ENCODE data around the gene ULBP3. TPM values are rescaled to one million over a fixed set of nuclear protein-coding genes. Genes with fewer than 3 reads are reported as not detected.
"Not testable (repeated sequence)": the region's sequence is repeated elsewhere in the genome, so short reads cannot be mapped to it uniquely, and the experiment has no call there.

Gene ULBP3
- total RNA-seq, 1 experiment from 2014 or later: 18.4 TPM

DNA sequence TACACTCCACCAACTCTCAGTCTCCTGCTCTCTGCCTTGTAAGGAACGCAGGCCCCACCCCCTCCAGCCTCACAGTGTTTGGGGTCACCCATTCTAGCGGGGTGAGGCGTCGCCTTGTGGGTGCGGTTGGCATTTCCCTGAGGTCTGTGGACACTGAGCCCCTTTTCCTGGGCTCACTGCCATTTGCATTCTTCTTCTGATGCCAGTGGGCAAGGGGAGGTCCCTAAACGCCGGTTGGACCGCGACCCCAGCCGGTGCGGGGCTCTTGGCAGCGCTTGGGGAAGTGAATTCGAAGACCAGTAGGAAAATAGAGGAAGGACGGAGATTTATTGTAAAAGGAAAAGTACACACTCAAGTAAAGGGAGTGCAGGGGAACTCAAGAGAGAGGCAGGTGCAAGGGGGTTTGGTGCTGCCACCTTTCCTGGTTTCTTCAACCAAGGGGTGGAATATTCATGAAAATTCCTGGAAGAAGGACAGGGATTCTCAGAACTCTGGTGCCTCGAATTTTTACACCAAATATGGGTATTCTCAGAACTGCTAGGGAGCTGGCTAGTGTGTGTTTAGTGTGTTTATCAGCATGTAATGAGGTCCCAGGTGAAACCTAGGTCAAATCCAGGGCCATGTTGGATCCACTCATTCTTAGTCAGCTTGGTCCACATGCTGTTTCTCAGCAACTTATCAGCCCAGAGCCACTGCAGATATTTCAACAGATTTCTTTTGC, 53.5 kb downstream of the ULBP3 start:
- H3K4me2 ChIP-seq (ENCODE audit: low read length); BruUV-seq (replicated peaks); H3K9ac ChIP-seq (ENCODE audit: low read length); CTCF ChIA-PET; DNase-seq (ENCODE audit: low read depth, low spot score); H3K9me3 ChIP-seq (ENCODE audit: control insufficient read depth in 1 of 2, insufficient read depth in 1 of 2, low read depth in 1 of 2, low read length in 2 of 2); H2AFZ ChIP-seq (ENCODE audit: low read depth, low read length, poor library complexity, severe bottlenecking); ATAC-seq; H3K27me3 ChIP-seq (ENCODE audit: insufficient read depth, low read length); H3K36me3 ChIP-seq (ENCODE audit: control insufficient read depth in 1 of 2, insufficient read depth in 2 of 2, low read length in 2 of 2); H3K4me1 ChIP-seq (ENCODE audit: control insufficient read depth in 1 of 2, insufficient read depth in 2 of 2, low read length in 2 of 2); RAD21 ChIA-PET (ENCODE audit: low non-redundant PET in 1 of 2, low total read pairs in 2 of 2, uncharacterized antibody in 2 of 2, unreplicated experiment in 2 of 2); H4K20me1 ChIP-seq (ENCODE audit: insufficient read depth); H3K4me3 ChIP-seq (replicated peaks in 1 of 2; ENCODE audit: low read depth in 1 of 2, low read length in 2 of 2); H3K27ac ChIP-seq (ENCODE audit: low read depth, low read length); H3K79me2 ChIP-seq (ENCODE audit: insufficient read depth, low read length); H3K9me2 ChIP-seq (ENCODE audit: insufficient read depth); POLR2A ChIA-PET: not testable (repeated sequence)
- intact Hi-C loops (cut with micrococcal nuclease): loop anchor here (2.0 to 5.0 kb wide), 3 partner anchors 81 to 293 kb away; no protein-coding TSS in a partner anchor

DNA sequence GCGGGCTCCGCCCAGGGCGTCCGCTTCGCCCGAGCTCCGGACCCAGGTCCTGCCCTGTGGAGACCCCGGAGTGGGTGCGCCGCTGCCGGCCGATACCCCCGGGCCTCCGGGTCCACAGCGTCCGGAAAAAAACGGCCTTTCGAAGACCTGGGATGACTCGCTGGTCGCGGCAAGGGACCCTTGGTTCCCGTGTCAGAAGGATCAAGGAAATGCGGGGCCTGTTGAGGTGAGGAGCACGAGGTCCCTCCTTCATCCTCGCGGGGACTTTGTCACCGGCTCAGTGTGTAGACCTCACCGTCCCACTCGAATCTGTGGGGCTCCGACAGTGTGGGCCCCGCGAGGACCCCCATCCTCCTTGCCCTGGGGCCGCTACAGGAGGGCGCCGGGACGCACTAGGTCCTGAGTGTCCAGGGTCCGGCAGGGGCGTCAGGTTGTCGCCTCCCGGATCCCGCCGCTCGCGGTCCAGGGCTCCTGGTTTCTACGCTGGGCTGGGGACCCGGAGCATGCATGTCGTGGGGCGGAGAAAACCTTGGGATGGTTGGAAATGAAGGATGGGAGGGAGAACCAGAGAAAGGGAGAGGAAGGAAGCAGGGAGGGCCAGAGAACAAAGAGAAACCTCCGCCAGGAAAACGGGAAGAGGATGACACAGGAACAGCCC, 54.2 kb downstream of the ULBP3 start:
- DNase-seq (ENCODE audit: low read depth, low spot score); H3K9ac ChIP-seq (ENCODE audit: low read length); H3K4me2 ChIP-seq (ENCODE audit: low read length); H3K27me3 ChIP-seq (ENCODE audit: insufficient read depth, low read length); RAD21 ChIA-PET (ENCODE audit: low non-redundant PET in 1 of 2, low total read pairs in 2 of 2, uncharacterized antibody in 2 of 2, unreplicated experiment in 2 of 2); H3K9me3 ChIP-seq (ENCODE audit: control insufficient read depth in 1 of 2, insufficient read depth in 1 of 2, low read depth in 1 of 2, low read length in 2 of 2); H3K9me2 ChIP-seq (ENCODE audit: insufficient read depth); BruUV-seq (replicated peaks); ATAC-seq; CTCF ChIA-PET; POLR2A ChIA-PET; H3K27ac ChIP-seq (ENCODE audit: low read depth, low read length); H3K4me1 ChIP-seq (ENCODE audit: control insufficient read depth in 1 of 2, insufficient read depth in 2 of 2, low read length in 2 of 2); H3K4me3 ChIP-seq (replicated peaks in 1 of 2; ENCODE audit: low read depth in 1 of 2, low read length in 2 of 2); H2AFZ ChIP-seq (ENCODE audit: low read depth, low read length, poor library complexity, severe bottlenecking); H3K36me3 ChIP-seq (ENCODE audit: control insufficient read depth in 1 of 2, insufficient read depth in 2 of 2, low read length in 2 of 2); H4K20me1 ChIP-seq (ENCODE audit: insufficient read depth); H3K79me2 ChIP-seq (ENCODE audit: insufficient read depth, low read length): not testable (repeated sequence)
- intact Hi-C loops (cut with micrococcal nuclease): loop anchor here (5.0 kb wide), 2 partner anchors 182 to 292 kb away; no protein-coding TSS in a partner anchor

DNA sequence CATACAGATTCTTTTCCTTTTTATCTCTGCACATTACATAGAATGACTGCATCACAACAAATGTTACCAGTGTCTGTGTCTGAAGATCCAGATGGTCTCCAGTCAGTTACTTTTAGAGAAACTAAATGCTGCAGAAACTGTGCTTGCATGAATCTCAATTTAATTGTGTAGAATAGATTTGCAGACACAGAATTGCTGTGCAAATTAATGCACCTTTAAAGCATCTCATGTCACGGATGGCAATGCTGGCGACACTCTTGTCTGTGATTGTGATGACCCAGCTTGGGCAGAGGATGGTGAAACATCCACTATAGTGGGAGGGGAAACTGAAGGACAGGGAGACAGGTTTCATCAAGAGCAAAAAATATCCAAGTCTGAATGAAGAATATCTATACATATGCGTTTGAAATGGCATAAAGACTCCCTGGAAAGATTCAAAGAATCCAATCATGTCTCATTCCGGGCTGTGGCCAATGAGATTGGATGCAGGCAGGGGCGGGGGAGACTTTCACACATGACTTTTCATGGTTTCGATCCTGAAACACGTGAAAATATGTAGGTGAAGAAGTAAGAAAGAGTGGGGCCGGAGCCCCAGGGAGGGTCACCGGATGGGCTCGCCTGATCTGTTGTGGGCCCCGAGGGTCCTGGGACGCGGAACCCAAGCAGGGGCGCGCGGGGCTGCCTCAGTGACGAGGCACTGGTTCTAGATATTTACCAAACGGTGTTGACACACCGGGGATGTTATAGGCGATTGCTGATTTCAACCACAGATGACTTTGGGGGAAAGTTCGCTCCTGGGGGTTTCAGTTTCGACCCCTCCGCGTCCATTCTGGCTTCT, 54.9 kb downstream of the ULBP3 start:
- H4K20me1 ChIP-seq (ENCODE audit: insufficient read depth); H3K4me2 ChIP-seq (ENCODE audit: low read length); H3K9ac ChIP-seq (ENCODE audit: low read length); H3K79me2 ChIP-seq (ENCODE audit: insufficient read depth, low read length); ATAC-seq; POLR2A ChIA-PET; H3K27ac ChIP-seq (ENCODE audit: low read depth, low read length); DNase-seq (ENCODE audit: low read depth, low spot score); H3K9me2 ChIP-seq (ENCODE audit: insufficient read depth); H3K27me3 ChIP-seq (ENCODE audit: insufficient read depth, low read length); H3K4me3 ChIP-seq (replicated peaks in 1 of 2; ENCODE audit: low read depth in 1 of 2, low read length in 2 of 2); H3K9me3 ChIP-seq (ENCODE audit: control insufficient read depth in 1 of 2, insufficient read depth in 1 of 2, low read depth in 1 of 2, low read length in 2 of 2); intact Hi-C loops (cut with micrococcal nuclease); H3K4me1 ChIP-seq (ENCODE audit: control insufficient read depth in 1 of 2, insufficient read depth in 2 of 2, low read length in 2 of 2); CTCF ChIA-PET; BruUV-seq (replicated peaks); H2AFZ ChIP-seq (ENCODE audit: low read depth, low read length, poor library complexity, severe bottlenecking); RAD21 ChIA-PET (ENCODE audit: low non-redundant PET in 1 of 2, low total read pairs in 2 of 2, uncharacterized antibody in 2 of 2, unreplicated experiment in 2 of 2); H3K36me3 ChIP-seq (ENCODE audit: control insufficient read depth in 1 of 2, insufficient read depth in 2 of 2, low read length in 2 of 2): not testable (repeated sequence)

DNA sequence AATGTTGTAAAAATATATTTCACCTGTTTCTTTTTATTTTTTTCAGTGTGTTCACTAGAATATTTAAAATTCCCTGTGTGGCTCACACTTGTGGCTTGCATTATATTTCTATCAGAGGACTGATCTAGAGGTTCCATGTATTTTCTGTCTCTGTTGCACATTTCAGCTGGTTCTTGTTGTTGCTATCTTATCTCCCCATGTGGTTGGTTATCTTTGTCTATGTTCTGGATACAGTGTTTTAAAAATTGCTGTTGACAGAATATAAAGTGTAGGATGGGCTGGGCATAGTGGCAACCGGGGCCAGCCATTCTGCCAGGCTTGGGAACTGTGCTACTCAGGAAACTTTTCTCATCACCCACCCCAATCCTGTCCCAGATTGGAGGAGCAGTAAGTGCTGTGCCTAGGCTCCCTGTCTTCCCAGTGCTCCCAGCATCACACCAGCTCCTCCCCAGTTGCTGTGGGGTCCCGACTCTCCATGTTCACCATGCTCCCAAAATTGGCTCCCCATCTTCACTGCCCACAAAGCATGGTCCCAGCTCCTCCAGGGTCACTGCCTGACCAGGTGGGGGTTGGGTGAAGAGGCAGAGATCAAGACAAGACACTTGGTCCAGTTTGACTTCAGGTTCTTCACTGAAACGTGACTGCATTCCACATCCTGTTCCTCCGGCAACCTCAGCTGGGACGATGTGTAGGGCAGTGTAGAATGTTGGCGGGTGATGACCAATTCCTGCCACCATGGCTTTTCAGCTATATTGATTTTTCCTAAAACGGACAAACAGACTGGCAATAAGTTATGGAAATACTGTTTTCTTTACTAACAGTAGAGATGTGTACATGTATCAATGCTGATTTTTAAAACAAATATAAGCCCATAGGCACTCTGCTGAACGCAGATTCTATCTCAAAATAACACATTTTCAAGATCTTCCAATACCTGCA, 55.8 kb downstream of the ULBP3 start:
- BruUV-seq (replicated peaks); H3K9ac ChIP-seq (ENCODE audit: low read length); POLR2A ChIA-PET; H4K20me1 ChIP-seq (ENCODE audit: insufficient read depth); RAD21 ChIA-PET (ENCODE audit: low non-redundant PET in 1 of 2, low total read pairs in 2 of 2, uncharacterized antibody in 2 of 2, unreplicated experiment in 2 of 2); ATAC-seq; H3K9me3 ChIP-seq (ENCODE audit: control insufficient read depth in 1 of 2, insufficient read depth in 1 of 2, low read depth in 1 of 2, low read length in 2 of 2); H3K79me2 ChIP-seq (ENCODE audit: insufficient read depth, low read length); H3K4me2 ChIP-seq (ENCODE audit: low read length); H2AFZ ChIP-seq (ENCODE audit: low read depth, low read length, poor library complexity, severe bottlenecking); H3K9me2 ChIP-seq (ENCODE audit: insufficient read depth); CTCF ChIA-PET; H3K27me3 ChIP-seq (ENCODE audit: insufficient read depth, low read length); H3K4me3 ChIP-seq (replicated peaks in 1 of 2; ENCODE audit: low read depth in 1 of 2, low read length in 2 of 2); H3K36me3 ChIP-seq (ENCODE audit: control insufficient read depth in 1 of 2, insufficient read depth in 2 of 2, low read length in 2 of 2); DNase-seq (ENCODE audit: low read depth, low spot score); H3K27ac ChIP-seq (ENCODE audit: low read depth, low read length); intact Hi-C loops (cut with micrococcal nuclease): not testable (repeated sequence)
- peaks cover 8 to 17% of the 10 kb centered on the region in 2 experiments for H3K4me1 ChIP-seq (ENCODE audit: control insufficient read depth in 1 of 2, insufficient read depth in 2 of 2, low read length in 2 of 2)

All from HCT116 (cell line).